ENCODE measurements around the gene SFMBT2.

SFMBT2 gene

DNA sequence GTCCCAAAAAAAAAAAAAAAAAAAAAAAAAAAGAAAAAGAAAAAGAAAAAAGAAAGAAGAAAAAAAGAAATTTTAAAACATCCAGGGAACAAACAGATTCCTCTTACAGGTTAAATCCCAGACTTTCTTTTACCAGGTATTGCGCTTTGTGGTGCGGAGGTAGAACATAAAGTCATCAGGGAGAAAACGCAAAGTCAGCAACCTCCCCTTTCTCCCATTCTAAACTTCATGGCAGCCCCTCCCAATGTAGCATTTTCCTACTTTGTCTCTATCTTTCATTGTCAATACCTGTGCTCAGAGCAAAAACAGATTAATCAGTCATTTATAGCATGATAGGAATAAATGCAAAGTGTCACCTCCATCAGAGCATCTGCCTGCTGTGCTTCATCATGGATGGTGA lies 299.7 kb downstream of the SFMBT2 start:
- no peak for DNase-seq (ENCODE audit: low read depth, low spot score)
- TF ChIP-seq, protein P1, sequence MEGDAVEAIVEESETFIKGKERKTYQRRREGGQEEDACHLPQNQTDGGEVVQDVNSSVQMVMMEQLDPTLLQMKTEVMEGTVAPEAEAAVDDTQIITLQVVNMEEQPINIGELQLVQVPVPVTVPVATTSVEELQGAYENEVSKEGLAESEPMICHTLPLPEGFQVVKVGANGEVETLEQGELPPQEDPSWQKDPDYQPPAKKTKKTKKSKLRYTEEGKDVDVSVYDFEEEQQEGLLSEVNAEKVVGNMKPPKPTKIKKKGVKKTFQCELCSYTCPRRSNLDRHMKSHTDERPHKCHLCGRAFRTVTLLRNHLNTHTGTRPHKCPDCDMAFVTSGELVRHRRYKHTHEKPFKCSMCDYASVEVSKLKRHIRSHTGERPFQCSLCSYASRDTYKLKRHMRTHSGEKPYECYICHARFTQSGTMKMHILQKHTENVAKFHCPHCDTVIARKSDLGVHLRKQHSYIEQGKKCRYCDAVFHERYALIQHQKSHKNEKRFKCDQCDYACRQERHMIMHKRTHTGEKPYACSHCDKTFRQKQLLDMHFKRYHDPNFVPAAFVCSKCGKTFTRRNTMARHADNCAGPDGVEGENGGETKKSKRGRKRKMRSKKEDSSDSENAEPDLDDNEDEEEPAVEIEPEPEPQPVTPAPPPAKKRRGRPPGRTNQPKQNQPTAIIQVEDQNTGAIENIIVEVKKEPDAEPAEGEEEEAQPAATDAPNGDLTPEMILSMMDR (IDR thresholded peaks at IDR 0.05; ENCODE audit: insufficient read depth, low read length, missing control alignments) = no peak
- H3K4me3 ChIP-seq (ENCODE audit: low read depth, low read length) = no peak overlapping the region
- ChIA-PET CTCF (interaction anchor here (1.2 kb wide), 1 partner anchor 10 kb away, joined by 3 read pairs; no protein-coding TSS in a partner anchor), POLR2A (no interaction called here)
